H1 (cell line): Measurements from ENCODE around the gene ALG6. TPM values are rescaled to one million over a fixed set of nuclear protein-coding genes. Genes with fewer than 3 reads are reported as not detected.

Experiments
- CTCF ChIA-PET: fragments of 300-600 bp; sonication (Branson Sonifier 250); formaldehyde crosslinking; loops from one replicate; lab custom pipeline; 2021; ENCODE audit not compliant: partially characterized antibody; lab: Charles Lee
- POLR2A ChIA-PET: fragments of 300-600 bp; sonication (Branson Sonifier 250); formaldehyde crosslinking; loops from one replicate; lab custom pipeline; 2021; ENCODE audit warnings: inconsistent platforms; ENCODE audit not compliant: partially characterized antibody; lab: Charles Lee
- DNase-seq, 2 experiments: peaks; one replicate each; pipeline versions ENCODE4 v3.0.0 to v3.0.0-alpha.2; 2010 to 2022; ENCODE audit warnings: low spot score in 2 of 2, low read depth in 1 of 2, mixed read lengths in 1 of 2
- FAIRE-seq: peaks from 2 replicates; lab custom pipeline; 2011; peaks lifted over from hg19 to GRCh38; lab: Jason Lieb, UNC
- H2AFZ ChIP-seq: 2 replicates; pipeline ENCODE4 v1.8.1; 2012; ENCODE audit warnings: low read length, inconsistent platforms
- H2AK5ac ChIP-seq: 2 replicates; pipeline ENCODE4 v1.6.1; 2013; ENCODE audit warnings: low read depth, low read length
- H2BK120ac ChIP-seq: replicated peaks from 2 replicates; pipeline ENCODE3; 2013; ENCODE audit warnings: low read depth, low read length, inconsistent platforms
- H2BK12ac ChIP-seq: 2 replicates; pipeline ENCODE4 v1.6.1; 2013; ENCODE audit warnings: low read depth, low read length
- H2BK15ac ChIP-seq: 2 replicates; pipeline ENCODE4 v1.6.1; 2013; ENCODE audit warnings: low read length
- H2BK20ac ChIP-seq: 2 replicates; pipeline ENCODE4 v1.6.1; 2013; ENCODE audit warnings: low read length
- H2BK5ac ChIP-seq: 2 replicates; pipeline ENCODE4 v1.6.1; 2013; ENCODE audit warnings: low read depth, low read length
- H3K14ac ChIP-seq: 2 replicates; pipeline ENCODE4 v1.6.1; 2013; ENCODE audit warnings: inconsistent platforms; ENCODE audit not compliant: insufficient read length
- H3K18ac ChIP-seq: 2 replicates; pipeline ENCODE4 v1.6.1; 2013; ENCODE audit warnings: low read length; ENCODE audit errors: extremely low read depth
- H3K23ac ChIP-seq: 2 replicates; pipeline ENCODE4 v1.6.1; 2013; ENCODE audit warnings: inconsistent platforms; ENCODE audit not compliant: insufficient read length
- H3K23me2 ChIP-seq: 2 replicates; pipeline ENCODE4 v1.6.1; 2013; ENCODE audit warnings: low read depth, low read length
- H3K27ac ChIP-seq: 2 replicates; pipeline ENCODE4 v1.6.1; 2011; ENCODE audit warnings: low read depth, low read length, inconsistent platforms
- H3K27me3 ChIP-seq, 4 experiments: replicated peaks in 1 of 4; 1 replicate in 1 of 4; 2 replicates in 3 of 4; pipeline versions ENCODE4 v1.6.1 to v1.8.1; 2011 to 2013; ENCODE audit warnings: low read length in 3 of 4, mild to moderate bottlenecking in 3 of 4, inconsistent platforms in 2 of 4, mixed read lengths in 2 of 4, moderate library complexity in 1 of 4; ENCODE audit not compliant: control insufficient read depth in 3 of 4, insufficient read depth in 3 of 4; ENCODE audit errors: extremely low read depth in 1 of 4
- H3K36me3 ChIP-seq, 4 experiments: 2 replicates each; pipeline versions ENCODE4 v1.6.1 to v1.8.1; 2011 to 2013; ENCODE audit warnings: mild to moderate bottlenecking in 4 of 4, low read length in 3 of 4, moderate library complexity in 2 of 4, control low read depth in 1 of 4, inconsistent platforms in 1 of 4; ENCODE audit not compliant: insufficient read depth in 4 of 4, control insufficient read depth in 2 of 4
- H3K4ac ChIP-seq: replicated peaks from 2 replicates; pipeline ENCODE3; 2013; ENCODE audit warnings: low read length, low read depth, mixed read lengths, inconsistent platforms; ENCODE audit not compliant: insufficient read length
- H3K4me1 ChIP-seq, 4 experiments: replicated peaks in 1 of 4; 1 replicate in 1 of 4; 2 replicates in 3 of 4; pipeline versions ENCODE4 v1.6.1 to v1.8.1; 2011 to 2013; ENCODE audit warnings: low read length in 3 of 4, inconsistent platforms in 2 of 4, mixed read lengths in 1 of 4; ENCODE audit not compliant: insufficient read depth in 4 of 4, control insufficient read depth in 3 of 4
- H3K4me2 ChIP-seq, 2 experiments: 2 replicates each; pipeline versions ENCODE4 v1.6.1 to v1.8.1; 2011 to 2013; ENCODE audit warnings: low read depth in 2 of 2, low read length in 2 of 2, control low read depth in 1 of 2, inconsistent platforms in 1 of 2, mild to moderate bottlenecking in 1 of 2; ENCODE audit not compliant: insufficient read depth in 1 of 2
- H3K4me3 ChIP-seq, 4 experiments: fragments of 200-600, 300-600 bp in 1 of 4; sonication (generic), shearing (Covaris generic), sonication (Bioruptor Twin) in 1 of 4; 2 replicates each; pipeline versions ENCODE4 v1.5.1 to v1.8.1; 2011 to 2016; ENCODE audit warnings: low read length in 4 of 4, low read depth in 3 of 4, control low read depth in 2 of 4, inconsistent platforms in 2 of 4, mild to moderate bottlenecking in 2 of 4, mixed read lengths in 1 of 4, moderate library complexity in 1 of 4; ENCODE audit not compliant: insufficient read depth in 2 of 4; ENCODE audit errors: extremely low read depth in 1 of 4
- H3K56ac ChIP-seq: replicated peaks from 2 replicates; pipeline ENCODE3; 2013; ENCODE audit warnings: low read depth, mild to moderate bottlenecking, mixed read lengths, low read length, inconsistent platforms; ENCODE audit not compliant: insufficient read length
- H3K79me1 ChIP-seq: 2 replicates; pipeline ENCODE4 v1.6.1; 2013; ENCODE audit warnings: low read depth, low read length, control low read depth
- H3K79me2 ChIP-seq, 2 experiments: 2 replicates each; pipeline versions ENCODE4 v1.6.1 to v1.8.1; 2012 to 2013; ENCODE audit warnings: low read length in 2 of 2, mild to moderate bottlenecking in 2 of 2, inconsistent platforms in 1 of 2; ENCODE audit not compliant: insufficient read depth in 2 of 2, control insufficient read depth in 1 of 2
- H3K9ac ChIP-seq, 4 experiments: replicated peaks in 1 of 4; 1 replicate in 1 of 4; 2 replicates in 3 of 4; pipeline versions ENCODE4 v1.6.1 to v1.8.1; 2011 to 2013; ENCODE audit warnings: low read depth in 3 of 4, low read length in 3 of 4, control low read depth in 2 of 4, mild to moderate bottlenecking in 2 of 4, moderate library complexity in 2 of 4, inconsistent platforms in 1 of 4; ENCODE audit errors: extremely low read depth in 1 of 4
- H3K9me3 ChIP-seq, 2 experiments: 2 replicates each; pipeline versions ENCODE4 v1.6.1 to v1.8.1; 2012 to 2013; ENCODE audit warnings: mild to moderate bottlenecking in 2 of 2, moderate library complexity in 2 of 2, control low read depth in 1 of 2, inconsistent platforms in 1 of 2, low read depth in 1 of 2, low read length in 1 of 2, mixed read lengths in 1 of 2; ENCODE audit not compliant: insufficient read depth in 2 of 2
- H4K20me1 ChIP-seq, 2 experiments: replicated peaks in 1 of 2; 2 replicates each; pipeline versions ENCODE3 to v1.8.1; 2011 to 2013; ENCODE audit warnings: inconsistent platforms in 2 of 2, low read length in 2 of 2, mild to moderate bottlenecking in 1 of 2; ENCODE audit not compliant: insufficient read depth in 2 of 2, control insufficient read depth in 1 of 2
- H4K5ac ChIP-seq: 2 replicates; pipeline ENCODE4 v1.6.1; 2013; ENCODE audit warnings: low read length, low read depth, mixed read lengths, inconsistent platforms; ENCODE audit not compliant: insufficient read length
- H4K8ac ChIP-seq: 2 replicates; pipeline ENCODE4 v1.8.0; 2013; ENCODE audit warnings: mild to moderate bottlenecking, moderate library complexity, low read length, inconsistent platforms; ENCODE audit not compliant: insufficient read depth; ENCODE audit errors: extremely low read depth
- H4K91ac ChIP-seq: replicated peaks from 2 replicates; pipeline ENCODE3; 2013; ENCODE audit warnings: low read length, mixed read lengths, inconsistent platforms; ENCODE audit not compliant: insufficient read length
- TCF12 ChIP-seq: IDR thresholded peaks from 2 replicates; pipeline ENCODE4 v1.6.1; 2011; ENCODE audit warnings: low read depth, mild to moderate bottlenecking, low read length
- whole genome bisulfite sequencing, 2 experiments: shearing (Covaris generic) in 1 of 2; methylation state at CpG; one replicate each; pipeline versions ENCODE4 v1.1.6 to v1.1.7; 2013 to 2015; ENCODE audit warnings: low lambda C conversion rate in 2 of 2, mixed read lengths in 2 of 2, inconsistent platforms in 1 of 2, low coverage in 1 of 2, missing lambda C conversion rate in 1 of 2; ENCODE audit not compliant: insufficient replicate concordance in 2 of 2, insufficient coverage in 1 of 2, insufficient read length in 1 of 2; ENCODE audit errors: extremely low coverage in 1 of 2, missing lambda C conversion rate in 1 of 2; 5-methylcytosine and 5-hydroxymethylcytosine counted together
- polyA plus RNA-seq, 7 experiments: library from polyadenylated mRNA; depleted of rRNA in 3 of 7; stranded (reverse) in 5 of 7; unstranded in 2 of 7; fragments of >200 nt in 5 of 7; fragments of 200-250 nt in 2 of 7; gene quantifications; 1 replicate in 5 of 7; 2 replicates in 1 of 7; 4 replicates in 1 of 7; pipeline versions ENCODE4 v1.2.1 to v1.2.3, GENCODE V29; 2011 to 2013; ENCODE audit warnings: missing spikeins in 2 of 7, mixed read lengths in 2 of 7
- total RNA-seq: library from RNA; stranded (reverse); fragmentation: NEBNext Ultra II Directional; extraction: Animal tissue kit (Norgen Biotek cat#: 25700); gene quantifications from 2 replicates; pipeline ENCODE4 v1.2.1, GENCODE V29; 2021

ALG6 gene
- total and polyA plus RNA-seq, 2 of the 8 experiments (the other 6 are each of a cell fraction or from before 2014, with no cell fraction given), result 17.8 to 26.8 TPM

GRCh38 chr1:63480057-63480456, 112.6 kb downstream of the ALG6 start:
- Histone ChIP-seq H3K79me1 (no peaks in the 10 kb centered on the region), H2BK20ac (no peak overlapping the region), H3K56ac (no peak overlapping the region), H3K36me3 (no peaks in the 10 kb centered on the region), H3K9me3 (no peaks in the 10 kb centered on the region), H4K5ac (no peak overlapping the region), H2BK15ac (no peak overlapping the region), H3K9ac (no peak overlapping the region), H3K4ac (no peak overlapping the region), H2AFZ (no peak overlapping the region), H3K18ac (no peak overlapping the region), H3K4me2 (no peak overlapping the region), H3K4me1 (no peaks in the 10 kb centered on the region), H2BK12ac (no peak overlapping the region), H4K20me1 (no peaks in the 10 kb centered on the region), H2AK5ac (no peak overlapping the region), H3K23me2 (no peaks in the 10 kb centered on the region), H3K4me3 (no peak overlapping the region), H2BK5ac (no peak overlapping the region), H3K14ac (no peak overlapping the region), H3K27me3 (no peaks in the 10 kb centered on the region), H3K23ac (no peak overlapping the region), H3K79me2 (no peaks in the 10 kb centered on the region), H4K91ac (no peak overlapping the region), H4K8ac (no peak overlapping the region), H3K27ac (no peak overlapping the region), H2BK120ac (no peak overlapping the region)
- CTCF ChIA-PET, result interaction anchor here (0.6 kb wide), 1 partner anchor 107 kb away, joined by 5 read pairs; no protein-coding TSS in a partner anchor
- DNase-seq (no peak), FAIRE-seq (no peak)
- POLR2A ChIA-PET, result no interaction called here
- WGBS, 2 experiments, result 100% methylated on average over 1 of the region's 1 CpG; no CpG with 5 or more reads in 1 of the 2 experiments
- TF ChIP-seq TCF12, result no peak
